CD4-positive, alpha-beta T cell treated with Interferon gamma for 1 hour (primary cell): ENCODE data around the gene C19orf12.
"Not testable (repeated sequence)": the region's sequence is repeated elsewhere in the genome, so short reads cannot be mapped to it uniquely, and the experiment has no call there.

Source experiments
- DNase-seq: peaks from one replicate; pipeline ENCODE4 v3.0.0-alpha.2; 2020

C19orf12 gene

DNA sequence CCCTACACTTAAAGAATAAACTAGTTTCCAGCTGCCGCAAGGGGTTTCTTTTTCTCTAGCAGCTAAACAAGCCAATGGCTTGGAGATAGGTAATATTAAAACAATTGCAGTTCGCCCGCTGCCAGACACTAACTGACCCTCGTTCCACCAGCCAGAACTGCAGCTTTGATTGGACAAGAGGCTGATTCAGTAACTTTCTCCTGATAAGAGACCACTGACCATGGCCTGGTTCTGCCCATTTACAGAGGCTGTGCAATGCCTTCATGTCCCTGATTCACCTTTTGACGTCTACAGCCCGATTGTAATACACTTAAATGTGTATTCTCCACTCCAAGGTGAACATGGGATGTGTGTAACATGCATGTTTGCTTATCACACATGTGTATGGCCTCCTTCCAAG lies 12.8 kb upstream of the C19orf12 start:
- DNase-seq = no peak

GRCh38 chr19:29724746-29725145 lies 9.7 kb upstream of the C19orf12 start:
- no peak for DNase-seq

DNA sequence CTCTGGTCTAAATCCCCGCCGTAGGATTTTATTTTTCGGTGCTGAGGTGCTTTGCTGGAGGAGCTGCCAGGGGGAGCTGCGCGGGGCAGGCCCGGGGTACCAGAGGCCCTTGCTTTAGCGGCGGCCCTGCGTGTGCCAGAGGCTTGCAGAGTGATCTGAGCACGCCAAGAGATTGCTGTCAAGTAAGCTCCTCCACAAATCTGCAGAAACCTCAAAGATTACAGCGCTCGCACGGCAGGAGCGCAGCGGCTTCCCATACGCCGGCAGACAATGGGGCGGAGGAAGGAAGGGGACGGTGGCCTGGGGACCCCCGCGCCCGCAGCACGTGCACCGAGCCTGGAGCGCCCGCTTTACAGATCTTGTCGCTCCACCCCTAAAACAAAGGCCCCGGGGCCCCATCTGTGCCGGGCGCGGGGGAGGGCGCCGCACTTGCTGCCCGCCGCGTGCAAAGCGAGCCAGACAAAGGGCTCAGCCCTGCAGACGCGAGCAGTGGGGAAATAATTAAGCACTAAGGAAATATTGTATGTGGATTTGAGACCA lies 9.1 kb upstream of the C19orf12 start:
- no peak for DNase-seq

DNA sequence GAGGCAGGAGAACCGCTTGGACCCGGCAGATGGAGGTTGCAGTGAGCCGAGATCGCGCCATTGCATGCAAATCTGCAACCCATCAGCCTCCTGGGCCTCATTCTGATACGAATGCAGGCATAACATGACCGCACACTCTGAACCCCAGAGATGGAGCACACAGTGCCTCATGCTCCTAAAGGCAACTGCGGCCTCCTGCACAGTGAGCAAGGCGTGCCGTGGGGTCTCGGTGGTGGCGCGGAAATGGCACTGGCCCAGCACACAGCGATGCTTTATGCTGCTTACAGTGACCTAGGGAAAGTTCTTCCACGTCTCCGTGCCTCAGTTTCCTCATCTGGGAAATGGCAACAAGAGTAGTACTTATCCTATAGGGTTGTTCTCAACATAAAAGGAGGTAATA lies 2.0 kb upstream of the C19orf12 start:
- DNase-seq = no peak

DNA sequence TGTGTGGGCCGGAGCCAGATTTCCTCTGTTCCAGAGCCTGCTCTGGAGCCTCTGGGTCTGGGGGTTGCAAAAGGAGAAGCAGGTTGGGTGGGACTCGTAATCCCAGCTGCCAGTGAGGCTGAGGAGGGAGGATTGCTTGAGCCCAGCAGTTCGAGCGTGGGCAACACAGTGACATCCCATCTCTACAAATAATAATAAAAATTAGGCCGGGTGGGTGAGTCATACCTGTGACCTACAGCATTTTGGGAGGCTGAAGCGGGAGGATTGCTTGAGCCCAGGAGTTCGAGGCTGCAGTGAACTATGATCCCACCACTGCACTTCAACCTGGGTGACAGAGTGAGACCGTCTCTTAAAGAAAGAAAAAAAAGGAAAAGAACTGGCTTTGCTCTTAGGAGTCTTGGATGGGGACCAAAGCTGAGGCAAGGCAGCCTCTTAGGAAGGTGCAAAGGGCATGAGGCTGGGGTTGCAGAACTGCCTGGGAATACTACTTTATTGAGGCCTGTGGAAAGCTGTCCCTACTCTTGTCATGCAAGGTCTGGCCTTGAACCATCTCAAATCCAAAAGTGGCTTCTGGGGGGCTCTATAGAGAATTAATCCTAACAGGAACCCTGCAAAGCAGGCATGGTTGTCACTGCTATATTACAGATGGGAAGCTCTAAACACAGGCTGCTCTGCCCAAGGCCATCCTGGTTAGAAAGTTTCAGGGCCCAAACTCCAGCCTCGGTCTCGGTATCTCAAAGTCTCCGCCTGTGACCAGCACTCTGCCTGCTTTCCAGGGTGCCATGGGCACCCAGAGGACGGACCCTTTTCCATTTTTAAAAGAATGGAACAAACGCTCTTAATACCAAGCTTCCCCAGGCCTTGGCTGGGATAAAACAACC lies 880 bp upstream of the C19orf12 start:
- DNase-seq = no peak

DNA sequence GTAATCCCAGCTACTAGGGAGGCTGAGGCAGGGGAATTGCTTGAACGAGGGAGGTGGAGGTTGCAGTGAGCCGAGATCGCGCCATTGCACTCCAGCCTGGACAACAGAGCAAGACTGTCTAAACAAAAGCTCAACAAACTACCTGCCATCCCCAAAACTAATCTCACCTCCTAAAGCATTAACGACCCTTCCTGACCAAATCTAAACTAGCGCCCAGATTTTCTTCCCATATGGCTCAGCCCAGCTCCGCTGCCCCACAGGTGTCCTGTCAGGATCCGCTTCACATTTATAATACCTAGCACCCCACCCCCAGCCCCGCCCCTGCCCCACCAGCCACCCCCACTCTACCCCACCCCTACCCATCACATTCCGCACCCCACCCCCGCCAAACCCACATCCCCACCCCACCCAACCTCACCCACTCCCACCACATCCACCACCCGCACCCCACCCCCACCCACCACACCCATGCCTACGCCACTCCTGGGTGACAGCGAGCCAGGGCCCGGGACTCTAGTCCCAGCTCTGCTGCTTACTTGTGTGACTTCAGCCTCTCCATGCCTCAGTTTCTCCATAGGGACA lies 599 bp downstream of the C19orf12 start:
- peak; percentile 69 for DNase-seq

GRCh38 chr19:29712744-29713516 lies 2.1 kb downstream of the C19orf12 start:
- no peak for DNase-seq

- DNase-seq = no peak
Measured at GRCh38 chr19:29711584-29712132, 3.4 kb downstream of the C19orf12 start.

DNA sequence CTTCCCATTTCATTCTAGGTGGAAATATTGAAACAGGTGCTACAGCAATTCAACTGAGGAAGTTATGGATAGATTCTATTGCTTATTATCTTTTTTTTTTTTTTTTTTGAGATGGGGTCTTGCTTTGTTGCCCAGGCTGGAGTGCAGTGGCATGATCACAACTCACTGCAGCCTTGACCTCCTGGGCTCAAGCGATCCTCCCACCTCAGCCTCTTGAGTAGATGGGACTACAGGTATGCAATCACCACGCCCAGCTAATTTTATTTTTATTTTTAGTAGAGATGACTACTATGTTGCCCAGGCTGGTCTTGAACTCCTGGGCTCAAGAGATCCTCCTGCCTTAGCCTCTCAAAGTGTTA lies 5.6 kb downstream of the C19orf12 start:
- not testable (repeated sequence) for DNase-seq

DNA sequence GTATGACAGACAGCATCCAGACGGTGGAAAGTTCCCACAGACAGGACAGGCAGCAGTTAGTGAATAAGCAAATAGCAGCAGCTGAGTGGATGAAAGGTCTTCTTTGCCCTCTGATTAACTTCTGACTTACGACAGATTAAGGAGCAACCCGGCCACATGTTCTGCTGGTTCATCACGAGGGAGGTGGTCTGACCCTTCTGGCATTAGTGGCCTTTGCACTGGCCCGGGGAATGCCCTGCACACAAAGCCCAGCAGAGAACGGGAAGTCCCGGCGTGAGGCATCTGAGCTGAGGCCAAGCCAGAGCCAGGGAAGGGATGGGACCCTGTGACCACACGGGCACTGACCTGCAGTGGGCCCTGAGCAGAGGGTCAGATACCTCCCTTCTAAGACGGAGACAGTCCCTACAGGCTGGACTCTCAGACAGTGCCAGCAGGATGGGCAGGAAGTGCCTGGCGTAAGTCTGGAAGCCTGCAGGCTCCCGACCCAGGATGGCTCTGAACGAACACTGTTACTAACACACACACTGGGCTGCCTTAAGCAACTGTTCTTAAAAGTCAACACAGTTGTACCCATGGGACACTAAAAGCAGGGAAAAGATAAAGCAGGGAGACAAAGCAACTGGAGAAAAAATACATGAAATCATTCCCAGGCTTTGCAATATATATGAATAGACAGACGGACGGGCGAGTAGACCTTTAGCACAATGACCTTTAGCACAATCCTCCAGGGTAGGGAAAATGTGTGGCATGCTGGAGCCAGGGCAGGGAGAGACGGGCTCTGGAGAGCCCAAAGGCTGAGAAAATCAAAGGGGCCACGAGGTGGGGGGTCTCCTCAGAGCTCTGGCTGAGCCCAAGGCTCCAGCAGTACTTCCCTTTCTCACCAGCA lies 6.3 kb downstream of the C19orf12 start:
- no peak for DNase-seq

DNA sequence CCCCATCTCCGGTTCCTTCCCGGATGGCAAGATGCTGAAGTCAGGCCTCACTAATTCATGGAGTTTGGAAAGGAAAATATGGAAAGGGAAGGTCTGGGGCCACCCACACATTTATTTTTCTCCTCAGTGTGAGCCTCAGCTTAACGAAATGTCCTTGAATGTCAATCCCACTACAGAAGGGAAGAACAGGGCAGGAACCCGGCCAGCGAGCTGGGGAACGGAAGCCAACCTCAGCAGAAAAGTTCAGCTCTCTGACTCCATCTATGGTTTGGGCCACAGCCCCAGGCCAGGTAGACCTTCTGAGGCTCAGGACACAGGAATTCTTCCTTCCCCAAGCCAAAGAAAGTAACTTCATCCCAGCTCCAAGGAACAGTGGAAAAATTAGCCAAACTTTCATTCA lies 8.4 kb downstream of the C19orf12 start:
- no peak for DNase-seq

DNA sequence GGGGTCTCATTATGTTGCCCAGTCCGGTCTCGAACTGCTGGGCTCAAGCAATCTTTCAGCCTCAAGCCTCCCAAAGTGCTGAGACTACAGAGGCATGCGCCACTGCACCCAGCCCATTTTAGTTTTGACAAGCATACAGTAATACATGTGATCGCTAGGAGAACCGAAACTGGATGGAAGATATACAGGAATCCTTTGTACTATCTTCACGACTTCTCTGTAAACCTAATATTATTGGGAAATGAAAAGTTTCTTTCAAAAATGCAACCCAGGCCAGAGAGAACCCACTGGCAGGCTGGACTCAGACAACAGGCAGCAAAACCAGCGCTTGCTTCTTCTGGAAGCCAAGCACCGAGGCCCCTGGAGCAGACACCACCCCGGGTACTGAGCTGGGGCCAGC lies 9.4 kb downstream of the C19orf12 start:
- DNase-seq = no peak

GRCh38 chr19:29704562-29705558 lies 10.2 kb downstream of the C19orf12 start:
- DNase-seq = no peak

DNA sequence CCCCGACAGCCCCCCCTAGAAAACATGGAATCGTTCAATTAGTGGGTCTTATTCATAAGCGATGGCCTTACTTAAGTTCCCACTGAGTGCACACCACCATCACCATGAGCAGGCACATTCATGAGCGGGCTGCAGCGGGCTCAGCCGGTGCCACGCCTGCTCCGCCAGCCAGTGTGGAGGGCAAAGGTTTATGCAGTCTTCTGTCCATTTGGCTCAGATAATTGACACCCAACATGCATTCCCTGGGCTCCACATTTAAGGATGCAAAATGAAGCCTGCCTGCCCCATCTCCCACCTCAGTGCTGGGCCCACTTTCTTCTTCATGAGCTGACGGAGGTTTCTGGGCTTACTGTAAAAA lies 12.1 kb downstream of the C19orf12 start:
- DNase-seq = no peak

DNA sequence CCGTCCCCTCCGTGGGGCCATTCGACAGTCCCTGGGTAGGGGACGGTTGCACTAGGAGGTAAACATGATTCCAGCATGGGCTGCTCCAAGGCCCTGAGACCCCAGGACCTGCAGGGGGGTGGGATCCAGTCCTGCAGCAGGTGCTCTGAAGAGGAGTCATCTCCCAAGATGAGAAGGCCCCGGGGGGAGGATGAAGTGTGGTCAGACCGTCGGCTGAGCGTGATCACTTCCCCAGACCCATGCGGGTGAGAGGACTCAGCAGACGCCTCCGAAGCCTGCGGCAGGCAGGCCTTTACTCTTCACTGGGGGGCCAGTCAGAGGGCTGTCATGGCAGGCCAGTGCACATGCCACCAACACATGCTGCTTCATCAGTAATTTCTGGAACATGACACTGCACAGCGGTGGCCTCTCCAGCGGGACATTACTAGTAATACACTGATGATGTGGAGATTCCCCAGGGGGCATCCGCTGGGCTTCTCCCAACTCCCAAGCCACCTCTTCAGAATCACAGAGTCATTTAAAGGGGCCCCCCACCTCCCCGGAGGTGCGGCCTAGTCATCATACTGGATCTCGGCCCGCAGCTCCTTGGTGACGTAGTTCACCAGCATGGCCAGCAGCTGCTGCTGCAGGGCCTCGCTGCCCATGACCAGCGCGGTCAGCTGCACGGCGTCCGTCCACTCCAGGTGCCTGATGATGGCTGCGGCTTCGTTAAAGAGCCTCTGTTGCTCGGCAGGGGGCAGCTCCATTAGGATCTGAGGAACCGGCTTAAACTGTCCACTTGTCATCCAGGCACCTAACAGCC lies 12.7 kb downstream of the C19orf12 start:
- DNase-seq = no peak

GRCh38 chr19:29700498-29700897 lies 14.6 kb downstream of the C19orf12 start:
- no peak for DNase-seq

- no peak for DNase-seq
Measured at GRCh38 chr19:29699861-29700260, 15.2 kb downstream of the C19orf12 start.

GRCh38 chr19:29697523-29698261 lies 17.4 kb downstream of the C19orf12 start:
- no peak for DNase-seq

DNA sequence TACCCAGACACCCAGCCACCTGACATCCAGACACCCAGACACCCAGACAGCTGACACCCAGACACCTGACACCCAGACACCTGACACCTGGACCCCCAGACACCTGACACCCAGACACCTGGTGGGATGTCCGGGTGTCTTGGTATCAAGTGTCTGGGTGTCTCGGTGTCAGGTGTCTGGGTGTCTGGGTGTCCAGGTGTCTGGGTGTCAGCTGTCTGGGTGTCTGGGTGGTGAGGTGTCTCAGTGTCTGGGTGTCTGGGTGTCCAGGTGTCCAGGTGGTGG lies 18.6 kb downstream of the C19orf12 start:
- DNase-seq = no peak
